ENCODE measurements around the gene HOOK1. TPM values are rescaled to one million over a fixed set of nuclear protein-coding genes. Genes with fewer than 3 reads are reported as not detected.
"Not testable (repeated sequence)": the region's sequence is repeated elsewhere in the genome, so short reads cannot be mapped to it uniquely, and the experiment has no call there.

The HOOK1 gene
- total and polyA plus RNA-seq, 2 experiments from 2014 or later = 10.4 to 12.9 TPM

DNA sequence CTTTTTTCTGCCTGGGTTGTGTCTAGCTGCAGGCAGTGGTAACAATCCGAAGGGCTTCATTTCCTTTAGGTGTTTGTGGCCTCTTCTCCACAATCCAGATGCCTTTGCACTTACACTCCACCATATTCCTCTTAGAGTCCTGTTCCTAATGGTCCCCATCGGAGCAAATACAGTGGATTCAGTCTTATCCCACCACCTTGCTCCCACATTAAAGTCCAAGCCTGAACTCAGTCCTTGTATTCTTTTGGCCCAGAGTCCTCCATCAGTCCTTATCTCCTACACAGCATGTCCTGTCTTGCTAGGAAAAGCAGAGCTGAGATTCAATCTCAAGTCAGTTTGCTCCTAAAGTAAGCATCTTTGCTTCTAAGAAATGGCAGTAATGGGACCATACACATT, 103.0 kb downstream of the HOOK1 start:
- Histone ChIP-seq H3K4me1 (ENCODE audit: low read depth) (peaks cover 10% of the 10 kb centered on the region), H3K4me3 (no peak overlapping the region), H3K9me3 (ENCODE audit: low read depth) (no peaks in the 10 kb centered on the region), H3K27me3 (peaks cover 3% of the 10 kb centered on the region), H3K36me3 (no peaks in the 10 kb centered on the region), H3K27ac (no peak overlapping the region)
- no peak for DNase-seq (ENCODE audit: low read depth in 1 of 2, low spot score in 1 of 2)
- TF ChIP-seq, protein P1, sequence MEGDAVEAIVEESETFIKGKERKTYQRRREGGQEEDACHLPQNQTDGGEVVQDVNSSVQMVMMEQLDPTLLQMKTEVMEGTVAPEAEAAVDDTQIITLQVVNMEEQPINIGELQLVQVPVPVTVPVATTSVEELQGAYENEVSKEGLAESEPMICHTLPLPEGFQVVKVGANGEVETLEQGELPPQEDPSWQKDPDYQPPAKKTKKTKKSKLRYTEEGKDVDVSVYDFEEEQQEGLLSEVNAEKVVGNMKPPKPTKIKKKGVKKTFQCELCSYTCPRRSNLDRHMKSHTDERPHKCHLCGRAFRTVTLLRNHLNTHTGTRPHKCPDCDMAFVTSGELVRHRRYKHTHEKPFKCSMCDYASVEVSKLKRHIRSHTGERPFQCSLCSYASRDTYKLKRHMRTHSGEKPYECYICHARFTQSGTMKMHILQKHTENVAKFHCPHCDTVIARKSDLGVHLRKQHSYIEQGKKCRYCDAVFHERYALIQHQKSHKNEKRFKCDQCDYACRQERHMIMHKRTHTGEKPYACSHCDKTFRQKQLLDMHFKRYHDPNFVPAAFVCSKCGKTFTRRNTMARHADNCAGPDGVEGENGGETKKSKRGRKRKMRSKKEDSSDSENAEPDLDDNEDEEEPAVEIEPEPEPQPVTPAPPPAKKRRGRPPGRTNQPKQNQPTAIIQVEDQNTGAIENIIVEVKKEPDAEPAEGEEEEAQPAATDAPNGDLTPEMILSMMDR (IDR thresholded peaks at IDR 0.05; ENCODE audit: low read depth, low read length) = no peak

DNA sequence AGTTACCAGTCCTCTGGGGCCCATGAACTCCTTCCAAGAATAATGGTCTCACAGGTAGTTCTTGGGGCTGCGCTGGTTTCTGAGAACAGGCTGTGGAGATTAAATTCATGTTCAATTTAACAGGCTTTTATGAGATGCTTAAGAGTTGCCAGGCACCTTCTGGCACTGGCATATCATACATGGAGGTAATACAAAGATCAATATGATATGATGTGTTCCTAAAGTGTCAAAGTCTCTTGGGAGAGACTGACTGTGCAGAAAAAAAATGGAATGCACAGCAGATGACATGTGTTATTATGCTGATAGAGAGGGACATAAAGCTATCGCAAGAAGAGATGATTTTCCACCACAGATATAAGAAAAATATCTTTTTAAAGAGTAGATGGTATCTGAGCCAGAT, 105.0 kb downstream of the HOOK1 start:
- H3K27ac ChIP-seq = no peak overlapping the region

DNA sequence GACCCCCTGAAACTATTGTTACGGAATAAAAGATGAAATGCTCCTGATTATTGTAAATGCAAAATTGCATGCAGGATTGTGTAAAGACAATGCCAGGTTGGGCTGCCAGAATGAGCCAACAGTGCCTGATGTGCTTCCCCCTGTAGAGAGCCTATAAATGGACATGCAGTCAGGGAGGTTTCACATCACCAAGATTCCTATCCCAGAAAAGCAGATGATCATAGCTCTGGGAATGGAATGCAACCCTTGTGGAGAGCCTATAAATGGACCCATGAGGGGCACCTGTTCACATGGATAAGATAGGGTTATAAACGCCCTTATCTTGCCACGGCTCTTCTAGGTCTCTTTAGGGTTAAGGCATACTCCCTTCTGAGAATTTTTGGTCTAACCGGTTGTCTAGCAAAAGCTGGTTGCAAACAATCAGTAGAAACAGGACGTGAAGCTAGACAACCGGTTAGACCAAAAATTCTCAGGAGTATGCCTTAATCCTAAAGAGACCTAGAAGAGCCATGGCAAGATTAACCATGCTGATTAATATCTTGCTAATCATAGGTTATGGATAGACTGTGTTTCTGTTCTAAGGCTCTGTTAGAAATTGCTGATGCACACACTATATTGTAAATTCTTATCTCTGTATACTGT, 106.6 kb downstream of the HOOK1 start:
- not testable (repeated sequence) for H3K27ac ChIP-seq; H3K4me1 ChIP-seq (ENCODE audit: low read depth); H3K27me3 ChIP-seq; DNase-seq (ENCODE audit: low read depth in 1 of 2, low spot score in 1 of 2); H3K36me3 ChIP-seq; H3K9me3 ChIP-seq (ENCODE audit: low read depth); H3K4me3 ChIP-seq

More for the DNA sequence above, 105.0 kb downstream of the HOOK1 start:
- TF ChIP-seq, protein P1 (IDR thresholded peaks at IDR 0.05; ENCODE audit: low read depth, low read length) = no peak
- H3K4me3 ChIP-seq = no peak overlapping the region
- H3K9me3 ChIP-seq (ENCODE audit: low read depth) = no peaks in the 10 kb centered on the region
- peaks cover 10% of the 10 kb centered on the region for H3K4me1 ChIP-seq (ENCODE audit: low read depth)
- H3K27me3 ChIP-seq = peaks cover 3% of the 10 kb centered on the region
- H3K36me3 ChIP-seq = no peaks in the 10 kb centered on the region
- no peak for DNase-seq (ENCODE audit: low read depth in 1 of 2, low spot score in 1 of 2)

DNA sequence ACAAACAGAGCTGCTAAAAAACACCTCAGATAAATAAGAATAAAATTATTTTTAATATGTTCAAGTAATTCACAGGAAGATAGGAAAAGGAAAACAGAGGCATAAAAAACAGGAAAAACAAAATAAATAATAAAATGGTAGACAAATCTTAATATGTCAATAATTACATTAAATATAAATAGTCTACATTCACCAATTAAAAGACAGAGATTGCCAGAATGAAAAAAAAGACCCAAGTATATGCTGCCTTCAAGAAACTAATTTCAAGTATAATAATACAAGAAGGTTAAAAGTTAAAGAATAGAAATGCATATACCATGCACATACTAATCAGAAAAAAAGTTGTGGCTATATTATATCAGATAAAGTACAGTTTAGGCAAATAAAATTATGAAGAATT, 109.9 kb downstream of the HOOK1 start:
- no peaks in the 10 kb centered on the region for H3K36me3 ChIP-seq
- TF ChIP-seq, protein P1 (IDR thresholded peaks at IDR 0.05; ENCODE audit: low read depth, low read length) = no peak
- H3K27ac ChIP-seq = no peak overlapping the region
- H3K27me3 ChIP-seq = peaks cover 30% of the 10 kb centered on the region
- H3K9me3 ChIP-seq (ENCODE audit: low read depth) = no peaks in the 10 kb centered on the region
- no peaks in the 10 kb centered on the region for H3K4me1 ChIP-seq (ENCODE audit: low read depth)
- DNase-seq (ENCODE audit: low read depth in 1 of 2, low spot score in 1 of 2) = no peak
- H3K4me3 ChIP-seq = no peak overlapping the region

Other genes starting within 250 kb of the HOOK1 start
- gene CYP2J2, start 111.8 kb downstream of the HOOK1 start, total RNA-seq = 3.8 and 7.6 TPM in 2 replicates
- 3.4 and 7.7 TPM in 2 replicates for gene CYP2J2, start 111.8 kb downstream of the HOOK1 start, polyA plus RNA-seq

All from cardiac muscle cell (in vitro differentiated cells and primary cell).